ENCODE results near the gene NUTM2A.
A peak's percentile ranks its signal among the peaks of the same experiment; 100 is the strongest.
"Not testable (repeated sequence)": the region's sequence is repeated elsewhere in the genome, so short reads cannot be mapped to it uniquely, and the experiment has no call there.

The NUTM2A gene

GRCh38 chr10:87225148-87225547 lies at the start of gene NUTM2A:
Gene NUTM2A, plus strand, starts transcription at chr10:87225448. Its CDS starts 383 bp downstream, at chr10:87225831.
- DNase-seq (ENCODE audit: low read depth in 2 of 2), result not testable (repeated sequence)

GRCh38 chr10:87177587-87177986 lies 47.7 kb upstream of the NUTM2A start:
- not testable (repeated sequence) for DNase-seq (ENCODE audit: low read depth in 2 of 2); H3K4me3 ChIP-seq (replicated peaks in 1 of 2; ENCODE audit: low read depth in 2 of 2, low read length in 2 of 2)

More at GRCh38 chr10:87225148-87225547, at the start of gene NUTM2A:
- not testable (repeated sequence) for H3K4me3 ChIP-seq (replicated peaks in 1 of 2; ENCODE audit: low read depth in 2 of 2, low read length in 2 of 2)

GRCh38 chr10:87184421-87184820 lies 40.8 kb upstream of the NUTM2A start:
- H3K4me3 ChIP-seq (replicated peaks in 1 of 2; ENCODE audit: low read depth in 2 of 2, low read length in 2 of 2); DNase-seq (ENCODE audit: low read depth in 2 of 2): not testable (repeated sequence)

GRCh38 chr10:87186016-87186415 lies 39.2 kb upstream of the NUTM2A start:
- H3K4me3 ChIP-seq (replicated peaks in 1 of 2; ENCODE audit: low read depth in 2 of 2, low read length in 2 of 2); DNase-seq (ENCODE audit: low read depth in 2 of 2): not testable (repeated sequence)

GRCh38 chr10:87187573-87187972 lies 37.7 kb upstream of the NUTM2A start:
- DNase-seq (ENCODE audit: low read depth in 2 of 2); H3K4me3 ChIP-seq (replicated peaks in 1 of 2; ENCODE audit: low read depth in 2 of 2, low read length in 2 of 2): not testable (repeated sequence)

GRCh38 chr10:87191841-87192240 lies 33.4 kb upstream of the NUTM2A start:
- not testable (repeated sequence) for H3K4me3 ChIP-seq (replicated peaks in 1 of 2; ENCODE audit: low read depth in 2 of 2, low read length in 2 of 2); DNase-seq (ENCODE audit: low read depth in 2 of 2)

GRCh38 chr10:87200924-87201323 lies 24.3 kb upstream of the NUTM2A start:
- DNase-seq (ENCODE audit: low read depth in 2 of 2), result peak; percentile 83 to 87

GRCh38 chr10:87204801-87205200 lies 20.4 kb upstream of the NUTM2A start:
- H3K4me3 ChIP-seq (replicated peaks in 1 of 2; ENCODE audit: low read depth in 2 of 2, low read length in 2 of 2); DNase-seq (ENCODE audit: low read depth in 2 of 2): not testable (repeated sequence)

More at GRCh38 chr10:87200924-87201323, 24.3 kb upstream of the NUTM2A start:
- peak overlapping the region in 1 of 2 donors; percentile 16 for H3K4me3 ChIP-seq (replicated peaks in 1 of 2; ENCODE audit: low read depth in 2 of 2, low read length in 2 of 2)

GRCh38 chr10:87206922-87207321 lies 18.3 kb upstream of the NUTM2A start:
- peak in 1 of 2 donors; percentile 26 for DNase-seq (ENCODE audit: low read depth in 2 of 2)

GRCh38 chr10:87210309-87210708 lies 14.9 kb upstream of the NUTM2A start:
- peak in 1 of 2 donors; percentile 5 for DNase-seq (ENCODE audit: low read depth in 2 of 2)
- not testable (repeated sequence) for H3K4me3 ChIP-seq (replicated peaks in 1 of 2; ENCODE audit: low read depth in 2 of 2, low read length in 2 of 2)

More at GRCh38 chr10:87206922-87207321, 18.3 kb upstream of the NUTM2A start:
- not testable (repeated sequence) for H3K4me3 ChIP-seq (replicated peaks in 1 of 2; ENCODE audit: low read depth in 2 of 2, low read length in 2 of 2)

GRCh38 chr10:87211848-87212247 lies 13.4 kb upstream of the NUTM2A start:
- not testable (repeated sequence) for H3K4me3 ChIP-seq (replicated peaks in 1 of 2; ENCODE audit: low read depth in 2 of 2, low read length in 2 of 2)
- DNase-seq (ENCODE audit: low read depth in 2 of 2), result peak; percentile 40 to 70

- H3K4me3 ChIP-seq (replicated peaks in 1 of 2; ENCODE audit: low read depth in 2 of 2, low read length in 2 of 2); DNase-seq (ENCODE audit: low read depth in 2 of 2): not testable (repeated sequence)
These were observed 12.0 kb upstream of the NUTM2A start for GRCh38 chr10:87213150-87213765.

GRCh38 chr10:87213806-87214205 lies 11.4 kb upstream of the NUTM2A start:
- H3K4me3 ChIP-seq (replicated peaks in 1 of 2; ENCODE audit: low read depth in 2 of 2, low read length in 2 of 2); DNase-seq (ENCODE audit: low read depth in 2 of 2): not testable (repeated sequence)

GRCh38 chr10:87216120-87216519 lies 9.1 kb upstream of the NUTM2A start:
- DNase-seq (ENCODE audit: low read depth in 2 of 2); H3K4me3 ChIP-seq (replicated peaks in 1 of 2; ENCODE audit: low read depth in 2 of 2, low read length in 2 of 2): not testable (repeated sequence)

GRCh38 chr10:87219370-87219769 lies 5.9 kb upstream of the NUTM2A start:
- DNase-seq (ENCODE audit: low read depth in 2 of 2), result not testable (repeated sequence)

GRCh38 chr10:87222789-87223188 lies 2.5 kb upstream of the NUTM2A start:
- not testable (repeated sequence) for DNase-seq (ENCODE audit: low read depth in 2 of 2); H3K4me3 ChIP-seq (replicated peaks in 1 of 2; ENCODE audit: low read depth in 2 of 2, low read length in 2 of 2)

More at GRCh38 chr10:87219370-87219769, 5.9 kb upstream of the NUTM2A start:
- H3K4me3 ChIP-seq (replicated peaks in 1 of 2; ENCODE audit: low read depth in 2 of 2, low read length in 2 of 2), result not testable (repeated sequence)

- not testable (repeated sequence) for H3K4me3 ChIP-seq (replicated peaks in 1 of 2; ENCODE audit: low read depth in 2 of 2, low read length in 2 of 2); DNase-seq (ENCODE audit: low read depth in 2 of 2)
These were observed 3.0 kb downstream of the NUTM2A start for GRCh38 chr10:87228247-87228646.

- not testable (repeated sequence) for DNase-seq (ENCODE audit: low read depth in 2 of 2); H3K4me3 ChIP-seq (replicated peaks in 1 of 2; ENCODE audit: low read depth in 2 of 2, low read length in 2 of 2)
These were observed 4.0 kb downstream of the NUTM2A start for GRCh38 chr10:87229211-87229610.

- not testable (repeated sequence) for H3K4me3 ChIP-seq (replicated peaks in 1 of 2; ENCODE audit: low read depth in 2 of 2, low read length in 2 of 2); DNase-seq (ENCODE audit: low read depth in 2 of 2)
These were observed 9.6 kb downstream of the NUTM2A start for GRCh38 chr10:87234854-87235253.

GRCh38 chr10:87237244-87237643 lies 12.0 kb downstream of the NUTM2A start:
- not testable (repeated sequence) for DNase-seq (ENCODE audit: low read depth in 2 of 2); H3K4me3 ChIP-seq (replicated peaks in 1 of 2; ENCODE audit: low read depth in 2 of 2, low read length in 2 of 2)

Measured in cardiac fibroblast (primary cell).